Measurements from ENCODE around the gene UBE2E2. TPM values are rescaled to one million over a fixed set of nuclear protein-coding genes. Genes with fewer than 3 reads are reported as not detected.
A peak's percentile ranks its signal among the peaks of the same experiment; 100 is the strongest.

The UBE2E2 gene
- total RNA-seq, 1 donor from 2014 or later, result 45.1 TPM

GRCh38 chr3:23389089-23389488, 186.0 kb downstream of the UBE2E2 start:
- peak; percentile 17 for DNase-seq (ENCODE audit: low spot score)

DNA sequence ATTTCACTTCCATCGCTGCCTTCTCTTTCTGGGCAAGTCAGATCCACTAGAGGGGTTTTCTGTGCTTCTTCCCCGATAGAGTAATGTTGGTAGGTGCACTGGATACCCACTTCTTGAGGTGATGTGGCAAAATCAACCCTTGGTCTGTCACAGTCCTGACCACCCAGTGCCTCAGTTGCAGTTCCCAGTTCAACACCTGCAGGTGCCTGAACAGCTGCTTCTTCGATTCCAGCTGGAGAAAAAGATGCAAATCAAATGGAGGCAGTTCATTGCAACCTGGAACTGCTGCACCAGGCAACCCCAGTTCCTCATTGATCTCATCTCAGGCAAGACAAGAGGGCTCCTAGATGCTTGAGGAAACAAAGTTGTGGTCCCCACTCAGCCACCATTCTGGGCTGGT, 186.6 kb downstream of the UBE2E2 start:
- no peak for DNase-seq (ENCODE audit: low spot score)

DNA sequence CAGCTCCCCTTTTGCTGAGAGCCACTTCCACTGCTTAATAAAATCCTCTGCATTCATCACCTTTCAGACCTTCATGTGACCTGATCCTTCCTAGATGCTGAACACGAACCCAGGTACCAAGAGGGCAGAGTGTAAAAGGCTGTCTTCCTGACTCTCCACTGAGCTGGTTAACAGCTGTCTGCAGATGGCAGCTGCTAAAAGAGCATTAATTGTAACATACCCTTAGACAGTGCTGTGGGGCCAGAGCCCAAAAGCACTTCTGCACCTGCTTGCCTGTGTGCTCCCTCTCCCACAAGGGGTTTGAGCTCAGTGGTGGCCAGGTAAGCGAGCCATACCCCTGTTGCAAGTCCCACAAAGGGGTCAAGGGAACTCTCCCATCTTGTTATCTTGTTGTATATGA, 187.3 kb downstream of the UBE2E2 start:
- no peak for DNase-seq (ENCODE audit: low spot score)

- no peak for DNase-seq (ENCODE audit: low spot score)
These were observed 187.9 kb downstream of the UBE2E2 start for GRCh38 chr3:23390989-23391553.

GRCh38 chr3:23395115-23395514, 192.0 kb downstream of the UBE2E2 start:
- DNase-seq (ENCODE audit: low spot score), result no peak

- DNase-seq (ENCODE audit: low spot score), result no peak
These were observed 193.6 kb downstream of the UBE2E2 start for GRCh38 chr3:23396746-23397145.

GRCh38 chr3:23399221-23399620, 196.1 kb downstream of the UBE2E2 start:
- no peak for DNase-seq (ENCODE audit: low spot score)

DNA sequence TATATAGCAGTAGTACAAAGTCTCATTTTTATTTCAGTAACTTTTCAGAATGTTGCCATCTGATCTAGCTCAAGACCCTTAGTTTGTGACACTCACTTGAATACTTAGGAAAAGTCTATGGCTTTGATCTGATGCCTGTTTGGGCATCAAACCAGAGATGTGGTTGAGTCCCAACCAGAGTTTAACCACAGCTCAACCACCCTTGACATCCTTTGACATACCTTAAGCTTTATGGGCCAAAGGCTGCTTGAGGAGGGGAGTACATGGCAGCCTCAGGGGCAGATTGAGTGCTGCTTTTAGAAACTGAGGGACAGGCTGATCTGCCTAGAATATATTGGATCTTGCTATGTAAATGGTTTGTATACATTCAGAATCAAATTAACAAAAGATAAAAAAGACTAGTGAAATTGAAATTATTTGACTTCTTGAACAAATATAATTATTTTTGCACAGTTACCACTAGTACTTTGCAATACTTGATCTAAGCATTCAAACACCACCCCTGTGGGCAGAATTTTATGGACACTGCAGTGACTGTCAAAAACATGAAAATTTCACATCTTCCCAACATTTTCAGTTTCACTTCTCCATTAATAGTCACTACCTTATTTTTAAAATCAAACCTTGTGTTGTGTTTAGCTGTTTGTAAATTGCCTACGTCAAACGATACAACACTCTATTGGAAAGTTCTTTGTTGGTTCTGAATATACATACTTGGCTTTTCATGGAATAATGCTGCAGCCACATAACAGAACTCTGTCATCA, 199.8 kb downstream of the UBE2E2 start:
- no peak for DNase-seq (ENCODE audit: low spot score)

GRCh38 chr3:23404246-23404645, 201.1 kb downstream of the UBE2E2 start:
- no peak for DNase-seq (ENCODE audit: low spot score)

GRCh38 chr3:23405081-23405480, 202.0 kb downstream of the UBE2E2 start:
- DNase-seq (ENCODE audit: low spot score), result no peak

DNA sequence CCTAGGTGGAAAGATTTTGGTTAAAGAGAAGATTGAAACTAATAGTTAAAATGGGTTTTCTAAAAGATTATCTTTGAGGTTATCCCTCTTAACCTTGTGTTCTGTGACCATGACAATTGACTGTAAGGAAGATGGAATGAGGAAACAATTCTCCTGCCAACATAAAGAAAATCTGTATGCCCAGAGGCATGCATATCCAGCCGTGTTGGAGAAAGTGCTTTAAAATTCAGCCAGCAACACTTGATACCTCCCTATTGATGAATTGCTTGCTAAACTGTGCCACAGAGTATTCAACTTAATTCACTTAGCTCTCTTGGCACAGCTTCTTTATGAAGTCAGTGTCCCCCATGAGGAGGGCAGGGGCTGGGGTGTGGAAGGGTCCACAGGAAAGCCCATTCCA, 203.5 kb downstream of the UBE2E2 start:
- no peak for DNase-seq (ENCODE audit: low spot score)

GRCh38 chr3:23418026-23418425, 214.9 kb downstream of the UBE2E2 start:
- DNase-seq (ENCODE audit: low spot score), result no peak

DNA sequence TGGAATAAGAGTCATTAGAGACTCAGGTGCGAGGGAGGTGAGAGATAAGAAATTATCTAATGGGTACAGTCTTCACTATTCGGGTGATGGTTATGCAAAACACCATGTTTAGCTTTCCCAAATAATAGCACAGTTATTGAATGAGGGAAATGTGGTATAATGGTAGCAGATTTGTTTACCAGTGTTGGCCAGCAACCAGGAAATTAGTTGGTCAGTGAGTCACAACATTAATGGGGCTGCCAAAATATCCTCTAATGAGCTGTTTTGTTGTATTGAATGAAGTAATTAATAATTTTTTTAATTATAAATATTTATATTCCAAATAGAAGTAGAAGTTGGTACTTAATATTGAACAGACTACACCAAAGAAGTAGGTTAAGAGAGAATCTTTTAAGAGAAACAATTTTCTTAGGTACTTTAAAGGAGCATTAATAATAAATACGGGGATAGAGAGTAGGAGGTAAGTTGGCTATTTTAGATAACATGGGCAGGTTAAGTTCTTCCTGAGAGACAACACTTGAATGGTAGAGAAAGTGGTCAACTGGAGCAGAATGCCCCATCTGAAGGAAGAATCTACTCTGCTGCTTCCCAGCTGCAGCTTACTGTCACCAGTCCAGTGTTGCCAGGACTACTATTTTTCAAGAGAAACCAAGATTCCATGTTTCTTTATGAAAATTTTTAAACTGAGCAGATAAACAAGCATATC, 218.8 kb downstream of the UBE2E2 start:
- DNase-seq (ENCODE audit: low spot score), result no peak

- DNase-seq (ENCODE audit: low spot score), result no peak
These were observed 219.4 kb downstream of the UBE2E2 start for GRCh38 chr3:23422517-23422851.

DNA sequence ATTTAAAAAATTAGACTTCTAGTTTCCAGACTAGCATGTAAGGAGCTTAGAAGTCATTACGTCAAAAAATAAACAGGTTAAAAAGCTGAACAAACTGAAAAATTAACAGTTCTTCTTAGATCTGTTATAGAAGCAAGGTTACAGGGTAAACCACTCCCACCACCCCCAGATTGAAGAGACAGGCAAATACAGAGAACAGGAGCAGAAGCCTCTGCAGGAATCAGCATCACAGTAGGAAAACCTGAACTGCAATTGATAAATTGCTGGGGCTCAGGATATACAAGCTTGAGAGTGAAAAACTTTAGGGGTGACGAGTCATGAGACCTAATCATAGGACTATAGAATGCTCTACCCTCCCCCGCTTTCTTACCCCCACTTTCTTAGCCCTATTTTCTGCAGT, 222.3 kb downstream of the UBE2E2 start:
- DNase-seq (ENCODE audit: low spot score), result no peak

GRCh38 chr3:23430781-23431398, 227.8 kb downstream of the UBE2E2 start:
- no peak for DNase-seq (ENCODE audit: low spot score)

- no peak for DNase-seq (ENCODE audit: low spot score)
These were observed 228.6 kb downstream of the UBE2E2 start for GRCh38 chr3:23431764-23432163.

DNA sequence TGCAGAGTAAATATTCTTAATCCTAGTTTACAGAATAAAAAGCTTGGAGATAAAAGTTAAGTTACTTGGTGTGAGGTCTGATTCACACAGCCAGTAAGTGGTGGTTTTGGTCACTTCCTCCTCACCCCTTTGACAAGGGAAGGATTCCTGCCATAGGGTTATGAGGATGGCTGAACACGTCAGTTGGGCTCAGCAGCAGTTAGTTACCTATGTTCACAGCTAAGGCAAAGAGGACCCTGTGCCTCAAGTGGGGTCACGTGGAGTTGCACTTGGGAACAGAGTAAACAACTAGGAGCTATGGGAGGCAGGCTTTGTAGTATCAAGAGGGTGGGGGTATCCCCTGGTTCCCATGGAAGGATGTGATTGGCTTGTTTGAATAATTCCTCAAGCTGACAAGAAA, 232.2 kb downstream of the UBE2E2 start:
- no peak for DNase-seq (ENCODE audit: low spot score)

DNA sequence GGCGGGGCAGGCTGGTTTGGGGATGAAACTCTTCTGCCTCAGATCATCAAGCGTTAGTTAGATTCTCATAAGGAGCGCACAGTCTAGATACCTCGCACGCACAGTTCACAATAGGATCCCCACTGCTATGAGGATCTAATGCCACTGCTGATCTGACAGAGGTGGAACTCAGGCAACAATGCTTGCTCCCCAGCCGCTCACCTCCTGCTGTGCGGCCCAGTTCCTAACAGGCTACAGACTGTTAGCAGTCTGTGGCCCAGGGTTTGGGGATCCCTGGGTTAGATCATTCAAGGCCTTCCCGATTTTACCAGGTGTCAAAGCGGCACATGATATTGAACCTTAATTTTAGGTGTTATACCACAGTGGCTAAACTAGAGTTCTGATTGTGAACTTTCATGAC, 232.8 kb downstream of the UBE2E2 start:
- DNase-seq (ENCODE audit: low spot score), result no peak

DNA sequence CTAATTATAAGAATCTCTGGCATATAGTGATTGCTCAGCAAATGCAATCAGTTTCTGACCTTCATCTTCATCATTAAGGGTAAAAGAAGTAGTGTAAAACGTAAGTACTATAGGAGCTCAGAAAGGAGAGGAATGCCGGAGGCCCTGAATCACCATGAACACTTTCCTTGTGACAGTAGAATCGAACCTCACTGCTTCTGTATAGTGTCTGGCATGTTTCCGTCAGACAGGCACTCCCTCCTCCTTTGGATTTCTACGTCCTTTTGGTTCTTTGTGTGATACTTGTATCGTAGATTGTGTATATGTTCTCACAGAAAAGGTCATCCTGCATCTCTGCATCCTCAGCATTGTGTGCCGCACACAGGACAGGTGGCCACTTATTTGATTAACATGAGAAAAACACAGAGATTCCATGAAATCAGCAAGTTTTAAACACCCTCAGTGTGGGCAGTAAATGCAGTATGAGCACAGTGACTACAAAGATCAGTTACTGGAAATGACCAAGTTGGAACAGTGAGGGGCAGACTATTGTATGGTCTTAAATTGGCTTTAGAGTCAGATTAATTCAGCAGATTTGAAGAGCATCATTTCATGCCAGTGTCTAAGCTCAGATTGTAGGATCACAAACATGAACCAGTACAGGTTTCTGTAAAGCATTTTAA, 234.5 kb downstream of the UBE2E2 start:
- no peak for DNase-seq (ENCODE audit: low spot score)

DNA sequence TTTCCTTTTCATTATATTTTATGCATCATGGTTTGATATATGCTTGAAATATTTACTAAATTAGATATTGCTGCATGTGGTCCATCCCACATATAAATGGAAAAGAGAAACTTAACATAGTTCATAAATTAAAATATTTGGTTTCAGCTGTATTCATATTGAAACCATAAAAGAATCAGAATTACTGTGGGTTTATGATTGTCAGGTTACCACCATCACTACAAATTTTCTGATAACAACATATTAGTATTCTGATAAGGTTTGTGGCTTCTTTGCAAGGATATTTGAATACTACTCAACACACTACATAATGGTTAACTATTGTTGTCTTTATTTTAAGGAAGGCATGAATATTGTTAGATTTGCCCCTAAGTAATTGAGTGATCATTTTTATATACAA, 235.5 kb downstream of the UBE2E2 start:
- DNase-seq (ENCODE audit: low spot score), result no peak

DNA sequence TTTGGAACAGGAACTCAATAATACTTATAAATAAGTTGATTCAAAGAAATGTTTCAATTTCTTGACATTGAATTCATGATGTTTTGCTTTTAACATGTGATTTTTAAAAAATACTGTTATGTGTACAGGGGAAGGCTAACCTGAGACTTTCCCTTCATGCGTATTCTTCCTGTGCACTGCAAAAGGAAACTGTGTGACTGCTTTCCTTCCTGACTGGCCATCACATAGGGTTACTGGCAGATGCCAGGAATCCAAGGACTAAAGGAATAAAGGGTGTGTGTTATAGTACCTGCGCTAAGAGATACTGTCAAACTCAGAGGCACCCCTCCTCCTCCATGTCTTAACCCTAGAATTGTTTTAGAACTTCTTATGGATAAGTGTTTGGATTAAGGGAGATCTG, 236.0 kb downstream of the UBE2E2 start:
- no peak for DNase-seq (ENCODE audit: low spot score)
